Lower leg skin (tissue), 4 donors: ENCODE measurements around the gene SERTM2. TPM values are rescaled to one million over a fixed set of nuclear protein-coding genes. Genes with fewer than 3 reads are reported as not detected.

Source experiments
- DNase-seq, 2 donors: peaks; one replicate each; pipeline ENCODE4 v3.0.0-alpha.2; 2019; ENCODE audit warnings: low spot score in 2 of 2
- H3K4me3 ChIP-seq: fragments of 200-600 bp; sonication (generic); 2 replicates; pipeline ENCODE4 v1.5.1; 2017; ENCODE audit warnings: mild to moderate bottlenecking, low read depth; ENCODE audit not compliant: poor library complexity, severe bottlenecking
- POLR2A ChIP-seq, 2 donors: fragments of 450-650 bp; IDR thresholded peaks; one replicate each; pipeline ENCODE4 v1.6.1; 2016 to 2017; ENCODE audit warnings: antibody characterized with exemption in 2 of 2, mild to moderate bottlenecking in 1 of 2, moderate library complexity in 1 of 2
- WGBS, 2 donors: methylation state at CpG; one replicate each; pipeline ENCODE4 v1.1.5; 2018; 5-methylcytosine and 5-hydroxymethylcytosine counted together
- intact Hi-C: fragments of 100-400 bp; cut with DNase I; formaldehyde crosslinking; loops from one replicate; pipeline ENCODE4 v1.15.0; 2023; ENCODE audit warnings: low total_unique reads
- total RNA-seq, 4 donors: library from RNA; depleted of rRNA; stranded (reverse); fragments of >200 nt; gene quantifications; one replicate each; pipeline ENCODE4 v1.1.0, GENCODE V29; 2016
- TF ChIP-seq, protein P1 (sequence below), 3 donors: fragments of 450-650 bp; IDR thresholded peaks; one replicate each; pipeline ENCODE4 v1.5.1; 2016; ENCODE audit warnings: antibody characterized with exemption in 3 of 3, mild to moderate bottlenecking in 3 of 3, moderate library complexity in 2 of 3

The SERTM2 gene
- total RNA-seq, 4 donors from 2014 or later: 0.06 to 0.20 (median 0.15) TPM; not detected in 1

DNA sequence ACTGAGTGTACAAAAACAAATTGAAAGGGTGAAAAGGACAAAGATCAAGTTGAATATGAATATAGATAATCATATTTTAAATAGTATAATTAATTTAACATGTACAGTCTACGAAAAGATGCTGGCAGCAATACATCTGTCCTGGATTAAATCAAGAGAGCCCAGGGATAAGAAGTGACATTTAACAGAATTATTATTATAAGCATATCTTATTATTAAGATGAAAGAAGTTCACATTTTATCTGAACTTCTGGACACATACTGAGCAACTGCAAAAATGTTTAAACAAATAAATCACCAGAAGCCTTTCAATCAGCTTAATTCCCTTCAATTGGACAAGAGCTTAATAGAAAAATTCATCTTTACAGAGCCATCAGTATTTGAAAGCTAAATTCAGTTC lies 50.4 kb downstream of the SERTM2 start:
- H3K4me3 ChIP-seq: no peak overlapping the region
- intact Hi-C loops: no loop called here
- DNase-seq: no peak
- TF ChIP-seq, protein P1, sequence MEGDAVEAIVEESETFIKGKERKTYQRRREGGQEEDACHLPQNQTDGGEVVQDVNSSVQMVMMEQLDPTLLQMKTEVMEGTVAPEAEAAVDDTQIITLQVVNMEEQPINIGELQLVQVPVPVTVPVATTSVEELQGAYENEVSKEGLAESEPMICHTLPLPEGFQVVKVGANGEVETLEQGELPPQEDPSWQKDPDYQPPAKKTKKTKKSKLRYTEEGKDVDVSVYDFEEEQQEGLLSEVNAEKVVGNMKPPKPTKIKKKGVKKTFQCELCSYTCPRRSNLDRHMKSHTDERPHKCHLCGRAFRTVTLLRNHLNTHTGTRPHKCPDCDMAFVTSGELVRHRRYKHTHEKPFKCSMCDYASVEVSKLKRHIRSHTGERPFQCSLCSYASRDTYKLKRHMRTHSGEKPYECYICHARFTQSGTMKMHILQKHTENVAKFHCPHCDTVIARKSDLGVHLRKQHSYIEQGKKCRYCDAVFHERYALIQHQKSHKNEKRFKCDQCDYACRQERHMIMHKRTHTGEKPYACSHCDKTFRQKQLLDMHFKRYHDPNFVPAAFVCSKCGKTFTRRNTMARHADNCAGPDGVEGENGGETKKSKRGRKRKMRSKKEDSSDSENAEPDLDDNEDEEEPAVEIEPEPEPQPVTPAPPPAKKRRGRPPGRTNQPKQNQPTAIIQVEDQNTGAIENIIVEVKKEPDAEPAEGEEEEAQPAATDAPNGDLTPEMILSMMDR (IDR thresholded peaks at IDR 0.05): no peak
- no peak for TF ChIP-seq POLR2A (IDR thresholded peaks at IDR 0.05)
- WGBS, 2 donors: 44 to 48% methylated on average over 1 of the region's 1 CpG

DNA sequence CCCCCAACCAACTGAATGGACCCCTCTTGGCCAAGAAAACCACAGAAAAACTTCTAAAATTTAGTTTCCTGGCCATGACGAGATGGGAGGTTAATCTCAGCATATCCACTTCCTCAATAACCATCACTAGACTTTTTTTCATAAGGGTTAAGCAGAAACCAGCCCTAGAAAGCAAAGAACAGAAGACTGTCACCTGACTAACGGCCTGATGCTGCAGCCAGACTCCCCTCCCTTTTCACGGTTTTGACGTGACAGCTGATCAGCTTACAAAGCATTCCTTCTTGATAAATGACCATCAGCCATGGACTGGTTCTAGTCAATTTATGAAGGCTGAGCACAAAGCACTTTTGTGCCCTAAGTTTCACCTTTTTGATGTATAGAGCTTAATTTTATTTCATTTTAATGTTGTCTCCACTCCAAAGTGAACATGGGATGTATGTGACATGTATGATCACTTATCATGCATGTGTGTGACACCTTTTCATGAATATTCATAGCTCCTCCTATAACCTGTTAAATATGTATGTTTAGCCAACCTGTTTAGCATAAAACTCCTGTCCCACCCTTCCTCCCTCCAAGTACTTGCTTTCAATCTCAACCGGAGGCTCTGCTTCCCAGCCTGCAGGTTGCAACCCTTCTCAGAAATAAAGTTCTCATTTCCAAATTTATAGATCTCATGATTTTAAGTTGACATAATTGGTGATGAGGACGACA lies 56.3 kb downstream of the SERTM2 start:
- 44 to 50% methylated on average over 6 of the region's 6 CpGs for WGBS, 2 donors
- no peak for TF ChIP-seq POLR2A (IDR thresholded peaks at IDR 0.05)
- TF ChIP-seq, protein P1 (IDR thresholded peaks at IDR 0.05): no peak
- H3K4me3 ChIP-seq: no peak overlapping the region
- DNase-seq: no peak
- intact Hi-C loops: no loop called here

DNA sequence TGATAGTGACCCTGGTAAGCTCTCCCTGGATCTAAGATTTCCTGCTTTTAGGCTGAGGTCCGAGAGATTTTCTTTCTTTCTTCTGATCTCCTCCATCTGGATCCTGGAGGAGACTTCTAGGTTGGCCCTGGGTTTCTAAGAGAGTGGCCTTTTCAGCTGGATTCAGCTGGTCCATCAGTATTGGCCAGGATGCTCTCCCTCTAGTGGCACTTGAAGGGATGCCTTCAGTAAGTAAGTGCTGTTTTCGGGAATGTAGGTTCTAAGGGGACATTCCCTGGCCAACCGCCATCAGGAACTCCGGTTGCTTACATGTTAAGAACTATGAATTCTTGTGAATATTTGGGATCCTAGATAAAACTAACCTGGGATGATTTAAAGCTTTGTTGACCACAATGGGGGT lies 56.9 kb downstream of the SERTM2 start:
- no peak overlapping the region for H3K4me3 ChIP-seq
- WGBS, 2 donors: 56 to 62% methylated on average over 4 of the region's 4 CpGs
- no peak for TF ChIP-seq POLR2A (IDR thresholded peaks at IDR 0.05)
- TF ChIP-seq, protein P1 (IDR thresholded peaks at IDR 0.05): no peak

DNA sequence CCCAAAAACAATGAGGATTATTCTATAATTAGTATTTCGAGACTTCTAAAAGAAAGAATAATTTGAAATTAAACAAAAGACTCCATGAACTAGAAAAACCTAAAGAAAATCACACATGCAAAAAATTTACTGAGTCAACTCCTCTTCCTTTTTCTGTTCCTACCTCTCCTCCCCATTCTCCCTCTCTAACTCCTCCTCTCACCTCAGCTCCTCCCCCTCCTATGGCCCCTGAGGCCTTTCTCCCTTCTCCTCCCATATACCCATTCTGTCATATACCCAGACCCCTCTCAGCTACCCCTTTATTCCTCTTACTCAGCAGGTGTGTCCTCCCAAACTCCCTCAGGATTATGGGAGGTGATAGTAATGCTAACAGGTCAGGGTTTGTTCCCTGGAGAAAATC lies 57.4 kb downstream of the SERTM2 start:
- H3K4me3 ChIP-seq: no peak overlapping the region
- WGBS, 2 donors: 46 to 65% methylated on average over 1 of the region's 1 CpG
- DNase-seq: no peak
- TF ChIP-seq, protein P1 (IDR thresholded peaks at IDR 0.05): no peak
- no peak for TF ChIP-seq POLR2A (IDR thresholded peaks at IDR 0.05)
- intact Hi-C loops: no loop called here

More for the DNA sequence above, 56.9 kb downstream of the SERTM2 start:
- DNase-seq: no peak
- intact Hi-C loops: no loop called here

Other genes with a start within 250 kb of the SERTM2 start
- under 1 TPM in 2 of 4 donors, not detected in 2; 0.34 to 0.88 TPM for gene CAPN6, start 241.2 kb upstream of the SERTM2 start, total RNA-seq
- under 1 TPM in 1 of 4 donors, not detected in 3; 0.10 TPM for gene DCX, start 99.5 kb upstream of the SERTM2 start, total RNA-seq
- 10 to 100 TPM; 36.7 to 42.9 (median 39.6) TPM for gene ALG13, start 169.5 kb downstream of the SERTM2 start, total RNA-seq